Gastroesophageal sphincter (tissue), 4 donors: ENCODE results near the gene ITK. TPM values are rescaled to one million over a fixed set of nuclear protein-coding genes. Genes with fewer than 3 reads are reported as not detected.
A peak's percentile ranks its signal among the peaks of the same experiment; 100 is the strongest.

Source experiments
- ATAC-seq: fragments of 150-250 bp; one replicate; pipeline ENCODE4 v1.9.1; 2016; ENCODE audit warnings: mild to moderate bottlenecking, moderate library complexity
- H3K27ac ChIP-seq, 4 donors: fragments of 200-600 bp; sonication (generic) in 3 of 4; 1 replicate in 3 of 4; 2 replicates in 1 of 4; pipeline ENCODE4 v1.5.1; 2016 to 2019
- H3K27me3 ChIP-seq: fragments of 200-600 bp; sonication (generic); one replicate; pipeline ENCODE4 v1.5.1; 2019
- H3K36me3 ChIP-seq, 2 donors: fragments of 200-600 bp; sonication (generic); one replicate each; pipeline ENCODE4 v1.5.1; 2019; ENCODE audit warnings: control low read depth in 1 of 2
- H3K4me1 ChIP-seq, 3 donors: fragments of 200-600 bp; sonication (generic); 1 replicate in 2 of 3; 2 replicates in 1 of 3; pipeline ENCODE4 v1.5.1; 2016 to 2019; ENCODE audit warnings: control low read depth in 2 of 3
- H3K4me3 ChIP-seq, 2 donors: fragments of 200-600 bp; sonication (generic); one replicate each; pipeline ENCODE4 v1.5.1; 2019; ENCODE audit warnings: mild to moderate bottlenecking in 1 of 2, moderate library complexity in 1 of 2
- H3K9me3 ChIP-seq, 3 donors: fragments of 200-600 bp; sonication (generic); one replicate each; pipeline ENCODE4 v1.5.1; 2017 to 2019; ENCODE audit warnings: control low read depth in 2 of 3
- CTCF ChIP-seq, 4 experiments: fragments of 200-600 bp in 2 of 4; fragments of 450-650 bp in 2 of 4; sonication (generic) in 1 of 4; IDR thresholded peaks; one replicate each; pipeline ENCODE4 v1.5.1; 2017 to 2019; ENCODE audit warnings: antibody characterized with exemption in 4 of 4, mild to moderate bottlenecking in 2 of 4, moderate library complexity in 2 of 4
- EP300 ChIP-seq: sonication (generic); formaldehyde crosslinking; IDR thresholded peaks from one replicate; pipeline ENCODE4 v1.6.1; 2017; ENCODE audit warnings: antibody characterized with exemption, mild to moderate bottlenecking
- POLR2A ChIP-seq, 2 donors: fragments of 450-650 bp; IDR thresholded peaks; one replicate each; pipeline ENCODE4 v1.6.1; 2017; ENCODE audit warnings: antibody characterized with exemption in 2 of 2, mild to moderate bottlenecking in 2 of 2, moderate library complexity in 1 of 2
- POLR2AphosphoS5 ChIP-seq: sonication (generic); formaldehyde crosslinking; IDR thresholded peaks from one replicate; pipeline ENCODE4 v1.6.1; 2017; ENCODE audit warnings: antibody characterized with exemption
- WGBS, 2 donors: methylation state at CpG; one replicate each; pipeline ENCODE4 v1.1.5; 2018; ENCODE audit warnings: low coverage in 1 of 2; 5-methylcytosine and 5-hydroxymethylcytosine counted together
- total RNA-seq, 4 donors: library from RNA; depleted of rRNA; stranded (reverse); fragments of >200 nt; gene quantifications; one replicate each; pipeline ENCODE4 v1.1.0, GENCODE V29; 2016

The ITK gene
- total RNA-seq, 4 donors from 2014 or later = 0.52 to 3.1 (median 1.8) TPM

- H3K4me3 ChIP-seq = no peak overlapping the region
- H3K36me3 ChIP-seq = no peaks in the 10 kb centered on the region
- H3K9me3 ChIP-seq = no peaks in the 10 kb centered on the region
- ATAC-seq = no peak
- TF ChIP-seq POLR2AphosphoS5 (no peak), POLR2A (IDR thresholded peaks at IDR 0.05) (no peak), CTCF (IDR thresholded peaks at IDR 0.05) (no peak), EP300 (no peak)
- H3K27me3 ChIP-seq = no peaks in the 10 kb centered on the region
- 67 to 100% methylated on average over 1 of the region's 4 CpGs for WGBS, 2 donors
- no peak overlapping the region for H3K27ac ChIP-seq
- H3K4me1 ChIP-seq = no peaks in the 10 kb centered on the region
These were observed 65.2 kb downstream of the ITK start for GRCh38 chr5:157245886-157246285.

- Histone ChIP-seq H3K4me1 (no peaks in the 10 kb centered on the region), H3K27me3 (no peaks in the 10 kb centered on the region), H3K4me3 (no peak overlapping the region), H3K36me3 (no peaks in the 10 kb centered on the region), H3K27ac (no peak overlapping the region), H3K9me3 (no peaks in the 10 kb centered on the region)
- no peak for ATAC-seq
- TF ChIP-seq POLR2AphosphoS5 (no peak), EP300 (no peak), POLR2A (IDR thresholded peaks at IDR 0.05) (no peak), CTCF (IDR thresholded peaks at IDR 0.05) (no peak)
These were observed 66.6 kb downstream of the ITK start for GRCh38 chr5:157247267-157247666.

DNA sequence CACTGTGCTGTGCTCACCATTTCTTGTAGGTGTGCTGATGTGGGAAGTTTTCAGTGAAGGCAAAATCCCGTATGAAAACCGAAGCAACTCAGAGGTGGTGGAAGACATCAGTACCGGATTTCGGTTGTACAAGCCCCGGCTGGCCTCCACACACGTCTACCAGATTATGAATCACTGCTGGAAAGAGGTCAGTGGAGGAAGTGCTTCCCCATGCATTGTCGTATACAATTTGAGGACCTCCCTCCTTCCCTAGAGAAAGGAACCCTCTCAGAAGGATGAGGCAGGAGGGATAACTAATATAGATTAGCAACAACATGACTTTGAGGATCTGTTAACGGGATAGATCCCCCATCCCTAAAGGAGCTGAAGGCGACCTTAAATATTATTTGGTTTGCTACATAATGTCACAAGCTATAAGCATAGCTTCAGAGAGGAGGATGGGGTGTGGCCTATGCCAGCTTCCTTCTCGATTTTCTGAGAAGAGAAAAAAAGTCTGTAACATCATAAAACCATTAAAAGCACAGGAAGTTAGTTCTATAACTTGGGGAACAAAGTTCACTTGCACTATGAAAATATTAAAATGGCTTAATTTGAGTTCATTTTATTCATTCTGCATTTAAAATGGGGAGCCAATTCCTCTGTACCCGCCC lies 68.3 kb downstream of the ITK start:
- WGBS, 2 donors = 72 to 84% methylated on average over 5 to 11 of the region's 11 CpGs
- H3K27ac ChIP-seq = no peak overlapping the region
- no peaks in the 10 kb centered on the region for H3K36me3 ChIP-seq
- H3K4me3 ChIP-seq = no peak overlapping the region
- ATAC-seq = no peak
- no peaks in the 10 kb centered on the region for H3K9me3 ChIP-seq
- H3K27me3 ChIP-seq = no peaks in the 10 kb centered on the region
- TF ChIP-seq EP300 = no peak
- no peak for TF ChIP-seq POLR2A (IDR thresholded peaks at IDR 0.05)
- no peak for TF ChIP-seq POLR2AphosphoS5
- no peaks in the 10 kb centered on the region for H3K4me1 ChIP-seq

DNA sequence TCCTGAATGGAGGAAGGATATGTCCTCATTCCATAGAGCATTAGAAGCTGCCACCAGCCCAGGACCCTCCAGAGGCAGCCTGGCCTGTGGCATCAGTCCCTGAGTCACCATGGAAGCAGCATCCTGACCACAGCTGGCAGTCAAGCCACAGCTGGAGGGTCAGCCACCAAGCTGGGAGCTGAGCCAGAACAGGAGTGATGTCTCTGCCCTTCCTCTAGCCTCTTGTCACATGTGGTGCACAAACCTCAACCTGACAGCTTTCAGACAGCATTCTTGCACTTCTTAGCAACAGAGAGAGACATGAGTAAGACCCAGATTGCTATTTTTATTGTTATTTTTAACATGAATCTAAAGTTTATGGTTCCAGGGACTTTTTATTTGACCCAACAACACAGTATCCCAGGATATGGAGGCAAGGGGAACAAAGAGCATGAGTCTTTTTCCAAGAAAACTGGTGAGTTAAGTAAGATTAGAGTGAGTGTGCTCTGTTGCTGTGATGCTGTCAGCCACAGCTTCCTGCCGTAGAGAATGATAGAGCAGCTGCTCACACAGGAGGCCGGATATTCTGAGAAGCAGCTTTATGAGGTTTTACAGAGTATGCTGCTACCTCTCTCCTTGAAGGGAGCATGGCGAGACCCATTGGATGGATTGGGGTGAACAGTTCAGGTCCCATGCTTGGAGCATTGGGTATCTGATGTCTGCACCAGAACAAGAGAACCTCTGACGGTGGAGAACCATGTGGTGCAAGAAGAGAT lies 72.2 kb downstream of the ITK start:
- no peak overlapping the region for H3K4me3 ChIP-seq
- H3K4me1 ChIP-seq = no peaks in the 10 kb centered on the region
- H3K27ac ChIP-seq = no peak overlapping the region
- H3K27me3 ChIP-seq = no peaks in the 10 kb centered on the region
- H3K36me3 ChIP-seq = no peaks in the 10 kb centered on the region
- ATAC-seq = peak; percentile 41
- TF ChIP-seq POLR2A (IDR thresholded peaks at IDR 0.05) (no peak), EP300 (no peak), CTCF (IDR thresholded peaks at IDR 0.05) (no peak), POLR2AphosphoS5 (no peak)
- H3K9me3 ChIP-seq = no peaks in the 10 kb centered on the region
- WGBS, 2 donors = 35 to 88% methylated on average over 2 to 3 of the region's 4 CpGs

DNA sequence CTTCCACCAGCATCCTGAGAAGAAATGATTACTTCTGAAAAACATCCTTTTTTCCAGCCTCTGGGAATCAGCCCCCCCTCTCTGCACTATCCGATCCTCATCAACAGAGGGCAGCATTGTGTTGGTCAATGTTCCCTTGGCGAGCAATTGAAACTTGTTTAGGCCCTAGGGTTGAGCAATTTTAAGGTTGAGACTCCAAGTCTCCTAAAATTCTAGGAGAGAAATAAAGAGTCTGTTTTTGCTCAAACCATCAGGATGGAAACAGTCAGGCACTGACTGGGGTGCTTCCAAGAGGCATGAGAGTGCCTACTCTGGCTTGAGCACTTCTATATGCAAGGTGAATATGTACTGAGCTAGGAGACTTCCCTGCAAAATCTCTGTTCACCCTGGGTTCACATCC lies 72.9 kb downstream of the ITK start:
- no peak overlapping the region for H3K27ac ChIP-seq
- TF ChIP-seq EP300 (no peak), POLR2A (IDR thresholded peaks at IDR 0.05) (no peak), CTCF (IDR thresholded peaks at IDR 0.05) (peak; percentile 72 to 83 (median 76)), POLR2AphosphoS5 (peak; percentile 51)
- no peaks in the 10 kb centered on the region for H3K9me3 ChIP-seq
- WGBS, 2 donors = 0 to 10% methylated on average over 2 of the region's 2 CpGs
- ATAC-seq = peak; percentile 85
- H3K27me3 ChIP-seq = no peaks in the 10 kb centered on the region
- H3K4me1 ChIP-seq = no peaks in the 10 kb centered on the region
- no peaks in the 10 kb centered on the region for H3K36me3 ChIP-seq
- no peak overlapping the region for H3K4me3 ChIP-seq
